ENCODE data around the gene CST11. TPM values are rescaled to one million over a fixed set of nuclear protein-coding genes. Genes with fewer than 3 reads are reported as not detected.

The CST11 gene
- total and polyA plus RNA-seq, 2 donors (not counting 3 experiments of a cell fraction or from before 2014, with no cell fraction given), result not detected

DNA sequence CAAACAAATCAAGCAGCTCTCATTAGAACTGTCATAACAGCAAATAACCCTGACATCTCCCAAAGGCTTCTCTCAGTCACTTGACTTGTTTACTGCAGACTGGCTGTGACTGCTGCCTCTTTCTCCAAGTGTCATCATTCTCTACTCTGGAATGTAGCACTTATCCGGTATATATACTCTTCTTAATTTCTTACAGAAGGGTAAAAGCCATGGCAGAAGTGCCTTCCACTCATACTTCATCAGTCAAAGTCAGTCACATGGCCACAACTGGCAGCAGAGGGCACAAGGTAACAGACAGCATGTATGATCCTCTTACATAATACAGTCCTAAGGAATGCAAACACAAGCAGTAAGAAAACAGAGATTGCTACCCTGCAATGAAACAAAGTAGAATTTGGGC is 40.6 kb downstream of the CST11 start:
- Histone ChIP-seq H2AFZ (ENCODE audit: low read depth, low read length) (no peak overlapping the region), H3K36me3 (ENCODE audit: control insufficient read depth in 2 of 2, extremely low read depth in 1 of 2, insufficient read depth in 2 of 2, low read length in 2 of 2) (no peaks in the 10 kb centered on the region), H3K79me2 (ENCODE audit: control insufficient read depth, insufficient read depth, low read length) (peaks cover 89% of the 10 kb centered on the region), H4K20me1 (replicated peaks; ENCODE audit: control insufficient read depth, extremely low read depth, insufficient read depth, low read length) (peaks cover 6% of the 10 kb centered on the region), H3K9me1 (replicated peaks; ENCODE audit: control insufficient read depth, extremely low read depth, insufficient read depth, low read length) (no peaks in the 10 kb centered on the region), H3K4me2 (ENCODE audit: insufficient read depth, low read length) (no peak overlapping the region), H3K9ac (replicated peaks; ENCODE audit: extremely low read depth, insufficient read depth, low read length) (no peak overlapping the region), H3K4me1 (ENCODE audit: control insufficient read depth, extremely low read depth, insufficient read depth, low read length) (no peaks in the 10 kb centered on the region), H3K27ac (ENCODE audit: insufficient read depth, low read depth, low read length) (no peak overlapping the region), H3K4me3 (replicated peaks in 1 of 3; ENCODE audit: insufficient read depth in 1 of 3, low read depth in 1 of 3, low read length in 3 of 3) (no peak overlapping the region), H3K27me3 (ENCODE audit: control insufficient read depth in 2 of 2, insufficient read depth in 2 of 2, low read length in 2 of 2) (no peaks in the 10 kb centered on the region), H3K9me3 (replicated peaks; ENCODE audit: control insufficient read depth, insufficient read depth, low read length) (no peaks in the 10 kb centered on the region)
- no peak for DNase-seq (ENCODE audit: low read depth, low spot score)
- no TSS peak for BruUV-seq (replicated peaks)
- dilution Hi-C loops (cut with MboI; ENCODE audit: extremely low pct_ligation_motif_present, low sequenced_read_pairs), result no loop called here
- ChIA-PET CTCF (no interaction called here), POLR2A (no interaction called here)
- intact Hi-C loops (cut with micrococcal nuclease), result no loop called here
- FAIRE-seq, result no peak
- TF ChIP-seq POLR2A (IDR thresholded peaks at IDR 0.05; ENCODE audit: low read depth, low read length) (no peak), FOS (IDR thresholded peaks at IDR 0.05; ENCODE audit: borderline replicate concordance, insufficient read depth, low read length) (no peak), JUN (IDR thresholded peaks at IDR 0.05; ENCODE audit: borderline replicate concordance, insufficient read depth, insufficient read length, low read depth) (no peak)

GRCh38 chr20:23410916-23411695 is 41.6 kb downstream of the CST11 start:
- Histone ChIP-seq H3K27me3 (ENCODE audit: control insufficient read depth in 2 of 2, insufficient read depth in 2 of 2, low read length in 2 of 2) (no peaks in the 10 kb centered on the region), H3K4me3 (replicated peaks in 1 of 3; ENCODE audit: insufficient read depth in 1 of 3, low read depth in 1 of 3, low read length in 3 of 3) (no peak overlapping the region), H4K20me1 (replicated peaks; ENCODE audit: control insufficient read depth, extremely low read depth, insufficient read depth, low read length) (peaks cover 6% of the 10 kb centered on the region), H3K4me1 (ENCODE audit: control insufficient read depth, extremely low read depth, insufficient read depth, low read length) (no peaks in the 10 kb centered on the region), H3K79me2 (ENCODE audit: control insufficient read depth, insufficient read depth, low read length) (peaks cover 90% of the 10 kb centered on the region), H3K27ac (ENCODE audit: insufficient read depth, low read depth, low read length) (no peak overlapping the region), H3K36me3 (ENCODE audit: control insufficient read depth in 2 of 2, extremely low read depth in 1 of 2, insufficient read depth in 2 of 2, low read length in 2 of 2) (no peaks in the 10 kb centered on the region), H2AFZ (ENCODE audit: low read depth, low read length) (no peak overlapping the region), H3K9ac (replicated peaks; ENCODE audit: extremely low read depth, insufficient read depth, low read length) (no peak overlapping the region), H3K9me1 (replicated peaks; ENCODE audit: control insufficient read depth, extremely low read depth, insufficient read depth, low read length) (no peaks in the 10 kb centered on the region), H3K4me2 (ENCODE audit: insufficient read depth, low read length) (no peak overlapping the region), H3K9me3 (replicated peaks; ENCODE audit: control insufficient read depth, insufficient read depth, low read length) (no peaks in the 10 kb centered on the region)
- CTCF ChIA-PET, result interaction anchor here (0.9 to 1.0 kb wide), 2 partner anchors 8 to 10 kb away, joined by 3 read pairs; partner anchors contain the start of gene NAPB
- no peak for DNase-seq (ENCODE audit: low read depth, low spot score)
- POLR2A ChIA-PET, result no interaction called here
- no peak for TF ChIP-seq JUN (IDR thresholded peaks at IDR 0.05; ENCODE audit: borderline replicate concordance, insufficient read depth, insufficient read length, low read depth)
- TF ChIP-seq FOS (IDR thresholded peaks at IDR 0.05; ENCODE audit: borderline replicate concordance, insufficient read depth, low read length), result no peak
- no peak for TF ChIP-seq POLR2AphosphoS5 (IDR thresholded peaks at IDR 0.05; ENCODE audit: insufficient read depth, low read depth, low read length)
- no peak for TF ChIP-seq EZH2 (IDR thresholded peaks at IDR 0.05; ENCODE audit: borderline replicate concordance, low read depth, low read length, severe bottlenecking)
- TF ChIP-seq, protein P1, sequence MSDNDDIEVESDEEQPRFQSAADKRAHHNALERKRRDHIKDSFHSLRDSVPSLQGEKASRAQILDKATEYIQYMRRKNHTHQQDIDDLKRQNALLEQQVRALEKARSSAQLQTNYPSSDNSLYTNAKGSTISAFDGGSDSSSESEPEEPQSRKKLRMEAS (IDR thresholded peaks at IDR 0.05; ENCODE audit: insufficient read depth, insufficient read length), result no peak
- no peak for TF ChIP-seq POLR2A (IDR thresholded peaks at IDR 0.05; ENCODE audit: low read depth, low read length)
- TF ChIP-seq, protein P2, sequence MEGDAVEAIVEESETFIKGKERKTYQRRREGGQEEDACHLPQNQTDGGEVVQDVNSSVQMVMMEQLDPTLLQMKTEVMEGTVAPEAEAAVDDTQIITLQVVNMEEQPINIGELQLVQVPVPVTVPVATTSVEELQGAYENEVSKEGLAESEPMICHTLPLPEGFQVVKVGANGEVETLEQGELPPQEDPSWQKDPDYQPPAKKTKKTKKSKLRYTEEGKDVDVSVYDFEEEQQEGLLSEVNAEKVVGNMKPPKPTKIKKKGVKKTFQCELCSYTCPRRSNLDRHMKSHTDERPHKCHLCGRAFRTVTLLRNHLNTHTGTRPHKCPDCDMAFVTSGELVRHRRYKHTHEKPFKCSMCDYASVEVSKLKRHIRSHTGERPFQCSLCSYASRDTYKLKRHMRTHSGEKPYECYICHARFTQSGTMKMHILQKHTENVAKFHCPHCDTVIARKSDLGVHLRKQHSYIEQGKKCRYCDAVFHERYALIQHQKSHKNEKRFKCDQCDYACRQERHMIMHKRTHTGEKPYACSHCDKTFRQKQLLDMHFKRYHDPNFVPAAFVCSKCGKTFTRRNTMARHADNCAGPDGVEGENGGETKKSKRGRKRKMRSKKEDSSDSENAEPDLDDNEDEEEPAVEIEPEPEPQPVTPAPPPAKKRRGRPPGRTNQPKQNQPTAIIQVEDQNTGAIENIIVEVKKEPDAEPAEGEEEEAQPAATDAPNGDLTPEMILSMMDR (IDR thresholded peaks at IDR 0.05; ENCODE audit: extremely low read depth in 1 of 2, insufficient read depth in 1 of 2, low read depth in 1 of 2, low read length in 2 of 2), result no peak
- TF ChIP-seq MYC (IDR thresholded peaks at IDR 0.05; ENCODE audit: low read depth, low read length), result no peak
- no peak for TF ChIP-seq GATA2 (IDR thresholded peaks at IDR 0.05; ENCODE audit: insufficient read depth, insufficient read length, low read depth, low read length)
- BruUV-seq (replicated peaks), result no TSS peak
- FAIRE-seq, result no peak
- intact Hi-C loops (cut with micrococcal nuclease), result no loop called here
- dilution Hi-C loops (cut with MboI; ENCODE audit: extremely low pct_ligation_motif_present, low sequenced_read_pairs), result no loop called here
